ENCODE measurements around the gene C1orf21.

Gene C1orf21

DNA sequence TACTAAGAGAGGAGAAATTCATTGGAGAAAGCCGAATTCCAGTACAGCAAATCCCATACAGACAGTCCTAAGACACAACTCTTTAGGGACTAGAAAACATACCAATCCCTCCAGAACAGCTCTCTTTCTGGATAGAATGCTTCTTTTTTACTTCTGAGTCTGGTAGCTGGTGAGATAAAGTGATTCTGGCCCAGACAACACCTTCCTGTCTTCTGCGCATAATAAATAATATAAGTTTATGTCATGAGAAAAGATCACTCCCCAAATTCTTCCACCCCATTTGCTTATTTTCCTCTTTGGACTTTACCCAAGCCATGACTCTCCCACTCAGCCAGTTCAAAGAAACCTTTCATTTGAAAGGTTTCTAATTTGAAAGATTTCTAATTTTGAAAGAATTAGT lies 269.4 kb downstream of the C1orf21 start:
- no peak overlapping the region for H3K27ac ChIP-seq
- H3K4me3 ChIP-seq, result no peak overlapping the region

DNA sequence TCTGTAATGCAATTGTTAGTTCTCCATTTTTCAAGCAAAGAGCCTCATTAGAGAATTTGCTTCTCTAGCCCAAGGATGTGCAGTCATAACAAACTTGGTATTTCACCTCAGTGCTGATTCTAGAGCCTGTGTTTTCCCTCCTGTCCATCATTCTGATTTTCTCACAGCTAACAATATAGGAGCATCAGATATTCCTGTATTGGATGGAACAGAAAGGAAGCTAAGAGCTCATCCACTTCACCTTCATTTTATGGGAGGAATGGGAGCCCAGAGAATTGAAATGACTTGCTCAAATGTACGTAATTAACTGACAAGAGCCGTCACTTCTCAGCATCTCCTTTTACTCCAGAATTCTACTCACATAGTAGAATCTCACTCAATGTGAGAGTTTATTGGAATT lies 271.2 kb downstream of the C1orf21 start:
- Histone ChIP-seq H3K4me3 (no peak overlapping the region), H3K27ac (no peak overlapping the region)

DNA sequence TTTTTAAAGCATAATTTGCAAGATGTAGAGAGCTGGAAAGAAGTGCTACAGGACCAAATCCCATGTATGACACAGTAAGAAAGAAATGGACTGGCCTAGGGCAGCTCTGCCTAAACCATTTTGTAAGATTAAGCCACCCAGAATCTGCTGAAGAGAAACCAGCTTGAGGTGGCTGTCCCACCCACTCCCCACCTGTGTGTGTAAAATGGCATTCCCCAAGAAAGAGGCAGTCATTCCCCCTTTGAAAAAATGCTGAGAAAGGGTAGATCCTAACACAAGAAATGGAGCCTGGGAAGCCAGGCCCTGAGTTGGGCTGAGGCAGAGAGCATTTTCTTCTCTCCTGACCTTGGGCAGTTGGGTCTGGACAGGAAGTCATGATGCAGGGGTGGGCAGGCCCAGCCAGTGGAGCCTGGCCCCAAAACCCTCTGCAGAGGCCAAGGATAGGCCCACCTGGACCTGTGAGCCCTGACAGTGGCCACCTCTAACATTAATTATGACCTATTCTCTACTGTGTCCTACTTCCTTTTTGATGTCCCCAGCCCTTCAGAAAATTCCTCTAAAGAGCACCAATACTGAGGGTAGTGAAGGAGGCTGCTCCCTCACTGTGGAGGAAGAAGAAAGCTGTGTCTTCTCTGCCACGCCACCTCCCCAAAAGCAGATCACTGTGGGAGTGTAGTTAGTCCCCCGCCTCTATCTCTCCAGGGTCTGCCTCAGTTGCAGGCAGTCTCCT lies 273.8 kb downstream of the C1orf21 start:
- H3K4me3 ChIP-seq, result no peak overlapping the region
- no peak overlapping the region for H3K27ac ChIP-seq

DNA sequence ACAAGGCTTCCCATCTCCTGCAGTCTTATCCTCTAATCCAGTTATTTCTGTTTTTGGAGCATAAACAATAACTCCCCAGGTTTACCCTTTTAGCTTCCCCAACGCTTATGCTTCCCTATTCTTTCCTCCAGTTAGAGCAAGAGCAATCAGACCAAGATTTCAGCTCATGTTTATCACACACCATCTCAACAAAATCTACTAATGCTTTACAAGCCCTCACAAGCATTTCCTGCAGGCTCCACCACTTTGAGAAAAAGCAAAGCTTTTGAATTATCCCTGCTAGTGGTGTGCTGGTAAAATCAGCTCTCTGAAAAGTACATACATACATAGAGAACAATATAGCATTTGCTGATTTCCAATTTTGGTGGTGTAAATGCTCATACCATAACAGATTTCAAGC lies 275.0 kb downstream of the C1orf21 start:
- Histone ChIP-seq H3K4me3 (no peak overlapping the region), H3K27ac (no peak overlapping the region)

DNA sequence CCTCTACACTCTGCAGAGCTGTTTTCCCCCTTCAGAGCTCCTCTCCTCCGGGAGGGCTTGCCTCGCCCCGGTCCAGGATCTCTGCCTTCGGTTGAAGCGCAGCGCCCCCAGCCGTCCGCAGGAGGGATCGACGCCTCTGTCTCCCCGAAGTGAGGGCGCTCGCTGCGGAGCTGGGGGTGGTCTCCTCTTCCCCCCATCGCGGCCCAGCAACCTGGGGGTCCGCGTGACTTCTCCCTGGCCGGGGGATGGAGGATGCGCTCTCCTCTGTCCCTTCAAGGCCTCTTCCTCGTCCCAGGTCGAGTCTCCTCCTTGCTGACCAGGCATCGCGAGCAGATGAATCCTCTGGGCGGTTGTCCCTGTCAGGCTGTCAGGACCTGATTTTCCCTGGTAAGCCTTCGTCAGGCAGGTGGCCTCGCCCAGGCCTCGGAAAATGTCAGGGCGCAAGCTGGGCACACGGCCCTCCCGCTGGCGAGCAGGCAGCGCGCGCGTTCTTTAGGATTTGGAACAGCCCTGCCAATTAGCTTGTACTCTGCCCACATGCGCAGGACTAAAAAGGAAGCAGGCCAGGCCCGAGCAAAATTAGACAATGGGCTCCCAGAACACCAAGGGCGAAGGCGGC lies 277.3 kb downstream of the C1orf21 start:
- peak overlapping the region; percentile 16 to 33 (median 22) for H3K4me3 ChIP-seq
- H3K27ac ChIP-seq, result peak overlapping the region in 2 of 21 experiments; percentile 6 to 33

DNA sequence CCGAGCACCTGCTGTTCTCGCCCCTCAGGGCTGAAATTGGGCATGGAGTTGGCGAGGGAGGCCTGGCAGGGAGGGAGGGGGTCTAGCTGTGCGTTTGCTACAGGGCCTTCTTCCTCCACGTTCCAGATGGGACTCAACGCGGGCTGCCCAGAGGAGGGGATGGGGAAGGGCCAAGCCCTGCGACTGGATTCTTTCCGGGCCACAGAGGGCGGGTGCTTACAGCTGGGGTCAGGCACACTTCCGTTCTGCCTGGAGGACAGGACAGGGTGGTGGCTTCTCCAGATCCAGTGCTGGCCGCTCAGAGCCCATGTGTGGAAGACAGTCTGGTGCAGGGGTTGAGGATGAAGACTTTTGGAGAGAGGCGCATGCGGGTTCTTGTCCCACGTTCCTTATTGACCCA lies 277.8 kb downstream of the C1orf21 start:
- Histone ChIP-seq H3K4me3 (peak overlapping the region in 3 of 7 experiments; percentile 16 to 33 (median 28)), H3K27ac (peak overlapping the region in 1 of 21 experiments; percentile 6)

DNA sequence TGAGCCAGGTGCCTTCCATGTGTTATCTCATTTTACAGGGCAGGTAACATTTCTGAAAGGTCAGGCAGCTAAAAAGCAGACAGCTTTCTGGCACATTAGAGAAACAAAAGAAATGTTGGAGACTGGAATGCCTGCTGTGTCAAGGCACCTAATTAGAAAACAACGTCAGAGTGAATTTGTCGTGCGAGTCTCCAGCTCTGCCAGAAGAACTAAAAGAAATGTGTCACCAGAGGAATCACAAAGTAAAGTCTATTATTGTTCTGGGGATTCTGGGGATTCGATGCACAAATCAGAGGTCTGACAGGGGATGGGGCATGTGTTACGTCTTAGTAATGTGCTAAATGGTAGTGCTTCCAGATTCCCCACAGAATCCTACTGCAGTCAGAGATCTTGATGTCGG lies 278.5 kb downstream of the C1orf21 start:
- H3K27ac ChIP-seq, result no peak overlapping the region
- H3K4me3 ChIP-seq, result no peak overlapping the region

DNA sequence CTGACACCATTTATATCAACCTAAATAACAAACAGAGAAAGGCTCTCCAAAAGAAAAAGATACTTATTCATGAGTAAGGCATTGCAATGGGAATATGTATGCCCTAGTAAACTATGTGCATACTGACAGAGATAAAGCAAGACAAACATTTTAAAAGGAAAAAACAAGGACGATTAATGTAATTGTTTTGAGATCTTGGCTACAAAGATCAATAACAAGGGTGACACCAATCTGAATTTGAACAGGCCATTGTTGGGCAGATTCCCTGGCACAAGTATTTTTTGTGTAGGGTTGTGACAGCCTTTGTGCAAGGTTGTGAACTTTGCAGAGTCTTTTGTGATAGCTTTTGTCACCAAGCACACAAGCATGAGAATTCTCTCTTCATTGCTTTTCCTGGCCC lies 282.6 kb downstream of the C1orf21 start:
- no peak overlapping the region for H3K4me3 ChIP-seq
- H3K27ac ChIP-seq, result no peak overlapping the region

DNA sequence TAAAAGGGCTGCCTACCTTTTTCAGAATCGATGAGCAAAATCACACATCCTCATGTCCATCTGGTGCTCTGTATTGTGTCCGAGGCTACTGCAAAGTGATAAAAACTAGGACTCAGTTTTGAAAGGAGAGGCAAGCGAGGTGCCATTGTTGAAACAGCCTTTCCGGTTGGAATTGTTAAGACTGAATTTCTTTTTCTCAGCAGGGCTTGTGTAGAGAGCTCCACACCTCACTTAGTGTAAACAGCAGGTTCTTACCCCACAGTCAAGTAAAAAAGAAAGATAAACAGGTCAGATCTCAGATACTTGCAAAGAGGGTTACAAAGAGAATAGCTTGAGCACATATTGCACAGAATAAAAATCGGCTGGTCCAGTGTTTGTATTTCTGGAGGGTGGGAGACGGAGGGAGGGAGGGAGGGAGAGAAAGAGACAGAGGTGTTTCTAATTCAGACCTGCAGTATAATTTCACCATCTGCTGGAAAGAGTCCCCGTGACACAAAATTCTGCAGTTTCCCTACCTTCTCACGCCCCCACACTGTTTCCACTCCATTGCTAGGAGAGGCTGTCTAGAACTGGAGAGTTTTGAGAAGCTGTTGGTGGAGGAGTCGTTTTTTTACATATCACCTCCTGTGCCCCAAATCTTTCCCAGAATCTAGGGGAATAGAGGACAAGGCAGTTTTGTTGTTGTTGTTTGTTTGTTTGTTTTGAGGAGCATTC lies 285.3 kb downstream of the C1orf21 start:
- Histone ChIP-seq H3K27ac (no peak overlapping the region), H3K4me3 (no peak overlapping the region)

DNA sequence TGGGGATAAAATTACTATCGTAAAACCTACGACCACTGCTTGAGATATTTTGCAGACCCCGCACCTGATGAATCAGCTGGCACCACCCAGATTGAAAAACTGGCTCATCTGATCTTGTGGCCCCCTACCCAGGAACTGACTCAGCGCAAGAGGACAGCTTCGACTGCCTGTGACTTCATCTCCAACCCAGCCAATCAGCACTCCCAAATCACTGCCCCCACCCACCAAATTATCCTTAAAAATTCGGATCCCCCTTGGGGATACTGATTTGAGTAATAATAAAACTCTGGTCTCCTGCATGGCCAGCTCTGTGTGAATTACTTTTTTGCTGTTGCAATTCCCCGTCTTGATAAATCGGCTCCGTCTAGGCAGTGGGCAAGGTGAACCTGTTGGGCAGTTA lies 286.5 kb downstream of the C1orf21 start:
- no peak overlapping the region for H3K4me3 ChIP-seq
- H3K27ac ChIP-seq, result no peak overlapping the region

DNA sequence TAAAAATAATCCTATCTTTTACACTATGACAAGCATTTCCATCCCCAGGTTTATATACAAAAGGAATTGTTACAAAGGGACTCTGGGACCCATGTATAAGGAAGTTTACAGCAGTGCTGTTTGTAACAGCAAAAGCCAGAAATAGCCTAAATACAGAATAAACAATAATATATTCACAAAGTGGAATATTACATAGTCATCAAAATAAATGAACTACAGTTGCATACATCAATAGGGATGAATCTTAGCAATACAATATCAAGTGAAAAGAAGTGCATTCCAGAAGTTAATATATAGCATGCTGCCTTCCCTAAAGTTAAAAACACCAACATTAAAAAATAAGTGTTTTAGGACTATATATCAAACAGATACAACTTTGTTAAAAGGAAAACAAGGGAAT lies 290.5 kb downstream of the C1orf21 start:
- no peak overlapping the region for H3K27ac ChIP-seq
- H3K4me3 ChIP-seq, result no peak overlapping the region
